Measurements from ENCODE around the gene ITGA2B. TPM values are rescaled to one million over a fixed set of nuclear protein-coding genes. Genes with fewer than 3 reads are reported as not detected.

ITGA2B gene
- total and polyA plus RNA-seq, 2 of the 13 experiments (the other 11 are each of a cell fraction or from before 2014, with no cell fraction given), result 0.38 to 1.1 TPM

GRCh38 chr17:44345454-44346026 is 43.9 kb downstream of the ITGA2B start (continued):
- no peak for TF ChIP-seq NFAT5 (CRISPR knock-in tag; IDR thresholded peaks at IDR 0.05)
- no peak for TF ChIP-seq KLF12 (CRISPR knock-in tag; IDR thresholded peaks at IDR 0.05; ENCODE audit: borderline replicate concordance)
- TF ChIP-seq ZNF512 (CRISPR knock-in tag; IDR thresholded peaks at IDR 0.05), result no peak
- TF ChIP-seq, protein P1, sequence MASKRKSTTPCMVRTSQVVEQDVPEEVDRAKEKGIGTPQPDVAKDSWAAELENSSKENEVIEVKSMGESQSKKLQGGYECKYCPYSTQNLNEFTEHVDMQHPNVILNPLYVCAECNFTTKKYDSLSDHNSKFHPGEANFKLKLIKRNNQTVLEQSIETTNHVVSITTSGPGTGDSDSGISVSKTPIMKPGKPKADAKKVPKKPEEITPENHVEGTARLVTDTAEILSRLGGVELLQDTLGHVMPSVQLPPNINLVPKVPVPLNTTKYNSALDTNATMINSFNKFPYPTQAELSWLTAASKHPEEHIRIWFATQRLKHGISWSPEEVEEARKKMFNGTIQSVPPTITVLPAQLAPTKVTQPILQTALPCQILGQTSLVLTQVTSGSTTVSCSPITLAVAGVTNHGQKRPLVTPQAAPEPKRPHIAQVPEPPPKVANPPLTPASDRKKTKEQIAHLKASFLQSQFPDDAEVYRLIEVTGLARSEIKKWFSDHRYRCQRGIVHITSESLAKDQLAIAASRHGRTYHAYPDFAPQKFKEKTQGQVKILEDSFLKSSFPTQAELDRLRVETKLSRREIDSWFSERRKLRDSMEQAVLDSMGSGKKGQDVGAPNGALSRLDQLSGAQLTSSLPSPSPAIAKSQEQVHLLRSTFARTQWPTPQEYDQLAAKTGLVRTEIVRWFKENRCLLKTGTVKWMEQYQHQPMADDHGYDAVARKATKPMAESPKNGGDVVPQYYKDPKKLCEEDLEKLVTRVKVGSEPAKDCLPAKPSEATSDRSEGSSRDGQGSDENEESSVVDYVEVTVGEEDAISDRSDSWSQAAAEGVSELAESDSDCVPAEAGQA (IDR thresholded peaks at IDR 0.05; ENCODE audit: low read depth), result peak; percentile 45; the same call in 1 of the 2 replicates
- TF ChIP-seq, protein P1 (CRISPR knock-in tag; IDR thresholded peaks at IDR 0.05; ENCODE audit: borderline replicate concordance), result no peak
- TF ChIP-seq, protein P2, sequence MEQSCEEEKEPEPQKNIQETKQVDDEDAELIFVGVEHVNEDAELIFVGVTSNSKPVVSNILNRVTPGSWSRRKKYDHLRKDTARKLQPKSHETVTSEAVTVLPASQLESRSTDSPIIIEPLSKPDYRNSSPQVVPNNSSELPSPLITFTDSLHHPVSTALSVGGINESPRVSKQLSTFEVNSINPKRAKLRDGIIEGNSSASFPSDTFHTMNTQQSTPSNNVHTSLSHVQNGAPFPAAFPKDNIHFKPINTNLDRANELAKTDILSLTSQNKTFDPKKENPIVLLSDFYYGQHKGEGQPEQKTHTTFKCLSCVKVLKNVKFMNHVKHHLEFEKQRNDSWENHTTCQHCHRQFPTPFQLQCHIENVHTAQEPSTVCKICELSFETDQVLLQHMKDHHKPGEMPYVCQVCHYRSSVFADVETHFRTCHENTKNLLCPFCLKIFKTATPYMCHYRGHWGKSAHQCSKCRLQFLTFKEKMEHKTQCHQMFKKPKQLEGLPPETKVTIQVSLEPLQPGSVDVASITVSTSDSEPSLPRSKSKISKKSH (CRISPR knock-in tag; IDR thresholded peaks at IDR 0.05; ENCODE audit: borderline replicate concordance), result no peak; the same call in 1 of the 2 replicates
- TF ChIP-seq RARG (CRISPR knock-in tag; IDR thresholded peaks at IDR 0.05; ENCODE audit: low read depth), result no peak
- TF ChIP-seq ZKSCAN1 (IDR thresholded peaks at IDR 0.05; ENCODE audit: low read length), result no peak
- TF ChIP-seq TCF7 (IDR thresholded peaks at IDR 0.05; ENCODE audit: low read depth), result no peak
- no peak for TF ChIP-seq ZNF704 (CRISPR knock-in tag; IDR thresholded peaks at IDR 0.05; ENCODE audit: borderline replicate concordance)
- TF ChIP-seq HMG20A (CRISPR knock-in tag; IDR thresholded peaks at IDR 0.05; ENCODE audit: borderline replicate concordance), result 0 out of 2 replicates have a peak, but pooled peaks have one; percentile 3
- TF ChIP-seq TARDBP (CRISPR knock-in tag; IDR thresholded peaks at IDR 0.05), result no peak
- 0 out of 2 replicates have a peak, but pooled peaks have one; percentile 78 for TF ChIP-seq ZNF839 (CRISPR knock-in tag; IDR thresholded peaks at IDR 0.05; ENCODE audit: borderline replicate concordance)
